Measurements from ENCODE around the gene ITPR1.
A peak's percentile ranks its signal among the peaks of the same experiment; 100 is the strongest.

Gene ITPR1

DNA sequence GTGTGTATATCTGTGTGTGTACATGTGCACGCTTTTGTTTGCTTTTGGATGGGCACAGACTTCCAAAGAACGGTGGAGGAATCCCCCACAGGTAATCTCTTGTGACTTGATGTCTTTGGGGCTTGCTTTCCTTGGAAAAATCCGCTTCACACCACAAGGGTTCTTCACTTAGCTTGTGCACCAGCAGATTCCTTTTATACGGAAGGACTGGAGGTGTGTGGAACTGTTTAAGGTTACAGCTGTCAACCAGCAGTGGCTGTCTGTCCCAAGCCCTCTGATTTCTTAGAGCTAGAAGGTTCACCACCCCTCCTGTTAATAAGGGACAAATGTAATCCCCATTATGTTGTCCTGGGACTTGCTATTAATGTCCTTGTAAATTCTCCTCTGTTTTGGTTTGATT lies 193.5 kb downstream of the ITPR1 start:
- DNase-seq (ENCODE audit: low spot score) = no peak

DNA sequence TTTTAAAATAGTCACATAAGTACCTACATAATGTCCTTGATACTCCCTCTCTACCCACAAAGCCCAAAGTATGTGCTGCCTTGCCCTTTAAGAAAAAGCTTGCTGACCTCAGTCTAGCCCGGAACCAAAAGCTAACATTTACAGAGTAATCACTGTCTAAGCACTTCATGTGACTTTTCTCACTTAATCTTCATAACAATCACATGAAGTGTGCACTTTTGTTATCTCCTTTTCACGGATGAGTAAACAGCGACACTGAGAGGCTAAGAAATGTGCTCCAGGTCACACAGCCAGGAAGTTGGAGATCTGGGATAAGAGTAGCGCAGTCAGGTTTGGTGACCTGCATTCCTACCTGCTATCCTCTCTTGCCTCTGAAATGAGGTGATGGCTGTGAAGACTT lies 194.0 kb downstream of the ITPR1 start:
- DNase-seq (ENCODE audit: low spot score) = no peak

DNA sequence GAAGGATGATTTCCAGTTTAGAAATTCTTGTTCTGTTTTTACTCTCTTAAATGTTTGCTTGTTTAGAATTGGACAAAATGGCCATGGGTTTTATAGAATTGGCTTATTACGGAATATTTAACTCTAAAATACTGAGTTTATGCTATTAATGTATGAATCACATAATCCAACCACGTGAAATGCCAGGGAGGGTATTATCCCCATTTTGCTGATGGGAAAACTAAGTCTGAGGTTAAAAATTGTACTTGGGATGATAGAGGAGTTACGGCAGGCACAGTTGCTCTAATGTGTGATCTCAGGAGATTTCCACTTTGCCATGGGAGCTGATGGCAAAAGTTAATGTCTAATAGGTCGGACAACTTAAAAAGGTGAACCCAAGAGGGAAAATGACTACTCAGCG lies 194.4 kb downstream of the ITPR1 start:
- DNase-seq (ENCODE audit: low spot score) = no peak

DNA sequence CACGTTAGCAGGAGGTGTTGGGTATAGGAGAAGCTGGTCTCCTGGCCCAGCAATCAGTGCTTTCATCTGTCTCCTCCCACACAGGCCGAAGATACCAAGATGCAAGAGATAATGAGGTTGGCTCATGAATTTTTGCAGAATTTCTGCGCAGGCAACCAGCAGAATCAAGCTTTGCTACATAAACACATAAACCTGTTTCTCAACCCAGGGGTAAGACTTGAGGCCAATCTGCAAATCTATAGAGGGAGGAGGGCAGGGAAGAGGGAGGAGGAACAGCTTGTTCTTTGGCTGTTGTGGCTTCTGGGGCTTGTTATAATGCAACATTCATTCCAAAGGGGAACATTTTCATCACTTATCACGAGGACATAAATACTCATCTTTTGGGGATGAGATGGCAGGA lies 195.3 kb downstream of the ITPR1 start:
- no peak for DNase-seq (ENCODE audit: low spot score)

DNA sequence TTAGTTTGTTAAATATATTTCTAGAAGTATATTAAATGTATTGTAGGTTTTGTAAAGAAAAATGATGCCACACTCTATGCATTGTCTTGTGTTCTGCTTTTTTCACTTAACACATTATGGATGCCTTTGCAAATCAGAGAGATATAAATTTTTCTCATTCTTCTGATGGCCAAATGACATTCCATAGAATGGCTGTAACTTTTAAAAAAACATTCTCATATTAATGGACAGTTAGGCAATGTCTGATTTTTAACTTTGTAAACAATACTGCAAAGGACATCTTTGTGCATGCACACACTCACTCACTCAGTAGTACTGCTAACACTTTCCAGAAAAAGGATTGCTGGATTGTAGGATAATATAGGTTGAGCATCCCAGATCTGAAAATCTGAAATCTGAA lies 195.9 kb downstream of the ITPR1 start:
- DNase-seq (ENCODE audit: low spot score) = no peak

DNA sequence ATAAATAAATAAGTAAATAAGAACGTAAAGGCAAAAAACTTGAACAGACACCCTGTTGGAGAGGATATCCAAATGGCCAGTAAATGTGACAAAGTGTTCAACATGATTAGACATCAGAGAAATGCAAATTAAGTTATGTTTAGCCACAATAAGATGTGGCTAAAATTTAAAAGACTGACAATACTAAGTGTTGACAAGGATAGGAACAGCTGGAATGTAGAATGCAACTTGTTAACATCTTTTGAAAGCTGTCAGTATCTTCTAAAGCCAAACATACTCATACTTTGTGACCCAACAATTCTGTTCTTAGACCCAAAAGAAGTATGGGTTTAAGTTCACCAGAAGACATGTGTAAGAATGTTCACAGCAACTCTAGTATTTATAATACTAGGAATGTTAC lies 197.1 kb downstream of the ITPR1 start:
- DNase-seq (ENCODE audit: low spot score) = no peak

DNA sequence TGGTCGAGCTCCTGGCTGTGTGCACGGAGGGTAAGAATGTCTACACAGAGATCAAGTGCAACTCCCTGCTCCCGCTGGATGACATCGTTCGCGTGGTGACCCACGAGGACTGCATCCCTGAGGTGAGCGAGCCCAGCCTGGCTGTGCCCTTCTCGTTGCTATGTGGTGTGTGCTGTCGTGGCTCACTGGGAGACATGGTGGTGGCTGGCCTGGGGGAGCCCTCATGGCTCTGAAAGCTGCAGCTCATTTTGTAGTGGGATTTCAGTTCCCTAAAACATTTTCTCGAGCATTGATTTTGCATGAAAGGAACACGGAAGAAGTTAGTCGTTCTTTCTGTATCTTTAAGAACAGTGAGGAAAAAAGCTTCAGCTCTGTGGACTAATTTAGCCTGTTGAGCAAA lies 200.5 kb downstream of the ITPR1 start:
- no peak for DNase-seq (ENCODE audit: low spot score)

DNA sequence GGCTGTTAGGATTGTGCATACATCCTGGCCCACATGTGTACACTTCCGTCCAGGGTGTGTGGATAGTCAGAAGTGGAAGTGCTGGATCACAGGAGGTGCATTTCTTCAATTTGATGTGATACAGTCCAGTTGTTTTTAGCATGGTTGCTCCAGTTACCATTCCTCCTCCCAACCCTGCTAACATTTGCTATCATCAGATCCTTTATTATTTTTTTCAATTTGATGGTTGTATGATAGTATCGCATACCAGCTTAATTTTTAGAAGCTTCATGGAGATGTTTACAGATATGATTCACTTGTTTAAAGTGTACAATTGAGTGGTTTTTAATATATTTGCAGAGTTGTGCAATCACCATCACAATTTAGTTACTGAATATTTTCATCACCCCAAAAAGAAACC lies 202.7 kb downstream of the ITPR1 start:
- DNase-seq (ENCODE audit: low spot score) = no peak

DNA sequence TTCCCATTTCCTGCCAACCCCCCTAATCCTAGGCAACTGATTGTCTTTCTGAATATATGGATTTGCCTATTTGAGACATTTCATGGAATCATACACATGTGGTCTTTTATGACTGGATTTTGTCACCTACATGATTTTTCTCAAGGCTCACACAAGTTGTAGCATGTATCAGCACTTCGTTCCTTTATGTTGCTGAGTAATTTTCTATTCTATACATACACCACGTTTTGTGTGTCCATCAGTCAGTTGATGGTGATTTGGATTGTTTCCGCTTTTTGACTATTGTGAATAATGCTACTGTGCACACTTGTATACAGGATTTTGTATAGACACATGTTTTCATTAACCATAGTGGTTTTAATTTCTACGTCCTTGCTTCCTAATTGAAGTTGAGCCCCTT lies 203.1 kb downstream of the ITPR1 start:
- DNase-seq (ENCODE audit: low spot score) = no peak

DNA sequence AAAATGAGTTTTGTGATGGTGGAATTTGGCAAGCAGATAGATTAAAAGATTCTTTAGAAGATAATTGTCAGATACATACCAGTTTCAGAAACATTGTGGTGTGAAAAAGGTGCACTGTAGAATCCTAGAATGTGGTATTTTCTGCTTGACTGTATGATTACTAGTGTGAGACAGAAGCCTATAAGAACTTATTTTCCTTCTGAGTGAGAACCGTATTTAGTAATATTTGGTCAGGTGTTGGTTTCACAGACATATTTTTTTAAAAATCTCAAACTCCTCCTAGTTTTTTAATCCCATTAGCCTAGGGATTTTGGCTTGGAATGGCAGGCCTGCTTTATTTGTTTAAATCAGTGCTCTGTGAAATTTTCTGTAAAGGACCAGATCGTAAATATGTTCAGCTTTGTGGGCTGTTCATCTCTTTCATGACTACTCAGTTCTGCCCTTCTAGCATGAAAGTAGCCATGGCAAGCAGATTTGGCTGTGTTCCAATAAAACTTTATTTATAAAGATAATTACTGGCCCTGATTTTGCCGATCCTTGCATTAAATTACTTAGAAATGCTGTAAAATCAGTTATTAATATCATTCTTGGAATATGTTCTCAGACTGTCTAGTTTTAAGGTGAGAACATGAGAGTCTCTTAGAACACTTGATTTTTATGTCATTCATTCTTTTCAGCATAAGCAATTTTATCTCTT lies 205.1 kb downstream of the ITPR1 start:
- no peak for DNase-seq (ENCODE audit: low spot score)

DNA sequence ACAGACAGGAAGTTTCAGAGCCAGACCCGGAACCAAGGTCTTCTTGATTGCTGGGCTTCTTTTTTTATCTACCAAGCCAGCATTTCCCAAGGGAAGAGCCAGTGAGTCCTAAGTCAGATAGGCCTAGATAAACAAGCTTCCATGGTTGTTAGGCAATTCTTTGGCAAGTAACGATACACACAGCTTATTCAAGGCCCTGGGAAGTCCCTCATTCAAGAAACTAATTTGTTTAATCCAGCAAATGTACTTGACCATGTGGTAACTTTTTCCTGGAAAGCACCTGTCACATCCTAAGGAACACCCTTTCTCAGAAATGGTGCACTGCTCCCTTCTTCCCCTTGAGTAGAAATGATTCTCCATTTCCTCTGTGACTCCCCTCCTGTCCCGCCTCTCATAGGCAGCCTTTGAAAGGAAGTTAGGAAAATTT lies 209.9 kb downstream of the ITPR1 start:
- no peak for DNase-seq (ENCODE audit: low spot score)

DNA sequence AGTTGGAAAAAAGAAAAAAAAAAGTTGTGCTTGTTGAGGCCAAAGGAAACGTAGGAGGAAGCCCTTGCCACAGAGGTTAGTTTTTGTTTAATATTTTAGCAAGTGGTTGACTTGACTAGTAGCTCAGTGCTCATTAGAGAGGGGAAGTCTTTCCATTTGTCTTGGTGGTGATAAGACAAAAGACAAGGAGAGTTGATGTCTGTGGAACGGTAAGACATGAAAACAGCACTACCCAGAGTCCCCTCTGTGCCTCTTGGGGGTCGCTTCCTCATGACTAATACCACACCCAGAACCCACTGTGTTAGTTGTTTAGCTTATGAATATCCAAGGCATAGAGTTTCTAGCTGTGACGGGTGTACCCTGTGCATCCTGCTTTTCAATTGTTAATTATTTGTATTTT lies 211.4 kb downstream of the ITPR1 start:
- no peak for DNase-seq (ENCODE audit: low spot score)

DNA sequence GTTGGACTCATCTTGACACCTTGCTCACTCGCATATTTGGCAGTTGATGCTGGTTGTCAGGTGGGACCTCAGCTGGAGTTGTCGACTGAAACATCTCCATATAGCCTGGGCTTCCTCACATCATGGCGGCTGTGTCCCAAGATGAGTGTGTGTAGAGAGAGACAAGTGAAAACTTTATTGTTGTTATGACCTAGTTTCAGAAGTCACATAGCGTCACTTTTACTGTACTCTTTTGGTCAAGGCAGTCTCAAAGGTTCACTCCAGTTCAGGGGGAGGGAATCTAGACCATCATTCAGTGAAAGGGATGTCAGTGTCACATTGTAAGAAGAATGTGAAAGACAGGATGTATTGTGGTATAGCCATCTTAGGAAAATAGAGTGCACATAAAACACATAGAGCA lies 214.2 kb downstream of the ITPR1 start:
- no peak for DNase-seq (ENCODE audit: low spot score)

DNA sequence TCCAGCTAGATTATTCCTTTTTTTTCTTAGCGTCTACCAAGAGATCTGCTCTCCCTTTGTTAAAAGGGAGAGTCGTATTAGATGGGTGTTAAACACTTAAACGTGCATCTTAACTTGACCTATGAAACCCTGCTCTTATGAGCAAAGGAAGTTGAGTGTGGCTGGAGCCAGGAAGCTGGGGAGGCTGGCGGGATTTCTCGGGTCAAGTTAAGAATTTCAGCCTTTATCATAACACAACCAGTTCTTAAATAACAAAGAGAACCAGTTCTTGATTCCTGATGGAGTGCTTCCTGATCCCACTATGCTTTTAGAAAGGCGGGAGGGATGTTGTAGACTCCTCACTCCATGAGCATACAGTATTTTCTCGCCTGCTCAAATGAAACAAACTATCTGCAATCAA lies 215.1 kb downstream of the ITPR1 start:
- DNase-seq (ENCODE audit: low spot score) = no peak

DNA sequence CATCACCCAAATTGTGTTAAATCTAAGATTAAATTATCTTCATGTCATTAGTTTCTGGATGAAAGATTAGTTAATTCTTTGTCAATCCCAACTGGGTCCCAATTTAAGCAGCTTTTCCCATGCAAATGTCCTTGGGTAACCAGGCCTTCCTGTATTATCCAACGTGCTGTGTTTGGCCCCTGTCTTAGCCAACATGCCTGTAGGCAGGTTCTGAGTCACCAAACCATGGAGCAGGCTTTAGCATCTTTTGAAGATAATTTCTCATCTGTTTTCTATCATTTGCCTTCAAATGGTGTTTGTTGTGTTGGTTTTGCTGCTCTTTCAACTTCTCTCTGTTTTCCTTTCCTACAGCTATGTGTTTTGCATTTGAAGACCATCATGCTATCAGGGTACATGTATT lies 216.2 kb downstream of the ITPR1 start:
- DNase-seq (ENCODE audit: low spot score) = no peak

DNA sequence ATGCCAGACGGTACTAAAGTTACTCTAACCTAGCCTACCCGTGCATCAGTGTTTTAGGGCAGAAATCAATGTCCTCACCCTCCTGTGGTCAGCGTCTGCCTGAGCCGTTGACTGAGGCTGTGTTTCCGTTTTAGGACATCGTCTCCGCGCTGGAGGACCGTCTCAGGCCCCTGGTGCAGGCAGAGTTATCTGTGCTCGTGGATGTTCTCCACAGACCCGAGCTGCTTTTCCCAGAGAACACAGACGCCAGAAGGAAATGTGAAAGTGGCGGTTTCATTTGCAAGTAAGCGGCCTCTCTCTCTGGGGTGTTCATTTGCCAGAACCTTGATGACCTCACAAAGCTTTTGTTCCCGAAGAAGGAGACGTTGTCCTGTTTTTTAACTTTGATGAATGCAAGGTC lies 217.0 kb downstream of the ITPR1 start:
- DNase-seq (ENCODE audit: low spot score) = no peak

DNA sequence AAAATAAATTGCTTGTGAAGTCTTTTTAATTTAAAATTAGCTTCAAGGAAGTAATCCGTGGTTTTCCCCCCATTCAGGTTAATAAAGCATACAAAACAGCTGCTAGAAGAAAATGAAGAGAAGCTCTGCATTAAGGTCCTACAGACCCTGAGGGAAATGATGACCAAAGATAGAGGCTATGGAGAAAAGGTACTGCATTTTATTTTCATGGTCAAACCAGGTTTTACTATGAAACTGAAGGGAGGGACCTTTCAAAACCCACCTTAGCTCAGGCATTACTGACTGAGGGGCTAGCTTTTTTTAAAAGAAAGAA lies 218.5 kb downstream of the ITPR1 start:
- no peak for DNase-seq (ENCODE audit: low spot score)

DNA sequence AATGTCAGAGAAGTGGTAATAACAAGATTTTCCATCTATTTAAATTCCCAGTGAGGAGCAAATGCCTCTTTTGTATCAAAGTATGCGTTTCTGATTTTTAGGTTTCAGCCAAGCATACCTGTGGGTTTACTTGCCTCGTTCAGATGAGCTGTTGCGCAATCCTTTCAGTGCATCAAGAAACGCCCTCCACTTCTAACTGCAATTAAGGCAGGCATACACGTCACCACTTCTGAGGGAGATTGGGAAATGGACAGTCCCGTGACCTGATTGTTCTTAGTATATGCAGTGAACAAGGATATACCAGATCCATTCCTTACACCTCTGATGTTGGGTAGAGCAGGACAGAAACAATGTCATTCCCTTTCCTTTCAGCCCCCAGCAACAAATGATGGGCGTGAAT lies 219.0 kb downstream of the ITPR1 start:
- DNase-seq (ENCODE audit: low spot score) = peak; percentile 63

DNA sequence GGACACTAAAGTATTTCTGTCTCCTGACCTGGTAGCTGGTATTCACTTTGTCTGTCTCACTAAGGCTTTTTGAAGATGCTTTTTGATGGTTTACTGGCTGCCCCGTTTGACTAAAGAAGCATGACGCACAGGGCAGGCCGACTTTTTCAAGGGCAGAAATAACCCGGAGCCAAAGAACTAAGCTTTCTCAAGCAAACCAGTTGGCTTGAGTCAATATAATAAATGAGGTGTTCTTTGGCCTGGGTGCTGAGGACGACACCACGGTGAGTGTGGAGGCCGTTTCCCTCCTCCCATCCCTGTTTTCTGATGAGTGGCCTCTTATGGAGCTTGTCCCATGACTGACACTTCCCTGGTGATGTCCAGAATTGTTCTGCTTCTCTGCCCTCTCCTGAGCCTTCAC lies 220.9 kb downstream of the ITPR1 start:
- no peak for DNase-seq (ENCODE audit: low spot score)

DNA sequence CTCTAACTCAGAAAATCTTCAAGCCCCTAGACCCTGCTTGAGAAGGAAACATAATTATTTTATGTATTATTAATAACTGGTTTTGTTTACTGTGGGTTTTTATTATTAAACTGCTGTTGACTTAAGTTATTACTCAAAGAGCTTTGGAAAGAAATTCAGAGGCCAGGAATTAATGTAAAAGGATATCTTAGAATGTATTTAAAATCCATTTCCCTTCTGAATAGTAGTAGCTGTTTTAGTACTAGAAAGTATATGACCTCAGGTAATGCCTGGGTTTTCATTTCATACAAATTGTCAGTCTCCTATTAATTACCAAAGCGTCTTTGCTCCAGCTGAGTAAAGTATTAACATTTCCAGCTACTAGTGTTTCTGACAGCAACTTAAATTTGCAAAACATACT lies 223.1 kb downstream of the ITPR1 start:
- DNase-seq (ENCODE audit: low spot score) = no peak

DNA sequence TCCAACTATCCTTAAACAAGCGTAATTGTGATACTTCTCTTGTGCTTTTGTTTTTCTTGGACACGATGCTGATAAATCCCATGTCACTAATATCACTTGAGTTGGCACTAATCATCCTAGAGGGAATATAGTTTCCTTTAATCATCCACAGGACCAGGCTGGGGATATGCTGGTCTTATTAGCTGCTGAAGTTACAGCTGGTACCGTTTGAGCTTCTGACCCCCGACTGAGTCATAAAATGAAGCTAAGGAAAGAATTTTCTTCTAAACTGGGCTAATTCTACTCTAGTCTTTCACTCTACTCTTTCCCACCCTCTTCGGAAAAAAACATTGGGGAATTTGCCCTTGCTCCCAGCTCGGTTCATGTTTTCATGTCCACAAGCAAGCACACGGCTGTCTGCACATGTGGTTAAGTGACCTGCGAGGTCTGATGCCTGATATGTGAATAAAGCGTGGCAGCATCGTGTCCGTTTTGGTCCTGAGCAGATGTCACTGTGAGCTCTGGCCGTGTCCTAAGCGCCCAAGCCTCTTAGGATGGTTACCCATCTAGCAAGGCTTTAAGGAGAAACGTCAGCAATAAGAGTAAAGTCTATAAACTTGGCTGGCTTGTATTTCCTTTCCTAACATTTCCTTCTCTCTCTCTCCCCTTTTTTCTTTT lies 223.7 kb downstream of the ITPR1 start:
- DNase-seq (ENCODE audit: low spot score) = no peak

DNA sequence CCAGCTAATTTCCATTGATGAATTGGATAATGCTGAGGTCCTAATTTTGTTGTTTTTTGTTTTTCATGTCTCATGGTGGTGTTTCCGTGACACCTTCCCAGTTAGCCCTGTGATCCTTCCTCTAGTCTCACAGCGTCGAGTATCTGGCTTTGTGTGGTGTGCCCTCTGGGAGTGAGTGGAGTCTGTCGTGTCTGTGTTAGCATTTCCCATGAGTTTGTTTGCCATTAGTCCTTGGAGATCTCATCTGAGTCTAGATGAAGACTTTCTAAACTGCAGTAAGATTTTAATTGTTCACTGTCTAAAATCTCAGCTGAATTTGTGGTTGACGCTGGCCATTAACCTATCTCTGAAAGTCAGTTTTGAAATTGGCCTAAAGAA lies 224.2 kb downstream of the ITPR1 start:
- no peak for DNase-seq (ENCODE audit: low spot score)

DNA sequence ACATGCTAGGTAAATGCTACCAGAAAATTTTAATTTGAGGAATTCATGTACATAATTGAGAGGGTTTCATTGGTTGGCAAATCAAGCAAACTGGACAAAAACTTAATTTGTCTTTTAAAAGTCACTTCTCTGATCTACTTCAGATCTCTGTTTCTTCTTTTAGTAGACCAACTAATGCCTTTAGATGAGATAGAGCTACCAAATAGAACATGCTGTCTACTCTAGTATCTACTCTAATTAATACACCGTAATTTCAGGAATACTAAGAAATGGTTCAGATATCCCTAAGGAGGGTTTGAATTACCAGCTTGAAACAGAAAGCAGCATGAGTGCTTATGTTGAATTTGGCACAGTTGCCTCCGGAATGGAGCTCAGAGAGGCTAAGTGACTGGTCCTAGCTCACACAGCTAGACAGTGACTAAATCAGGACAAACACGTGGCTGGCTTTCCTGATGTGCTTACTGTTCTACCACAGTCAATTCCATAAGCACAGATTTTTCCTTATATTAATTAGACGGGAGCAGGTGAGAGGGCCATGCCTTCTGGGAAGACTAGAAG lies 225.1 kb downstream of the ITPR1 start:
- DNase-seq (ENCODE audit: low spot score) = no peak

DNA sequence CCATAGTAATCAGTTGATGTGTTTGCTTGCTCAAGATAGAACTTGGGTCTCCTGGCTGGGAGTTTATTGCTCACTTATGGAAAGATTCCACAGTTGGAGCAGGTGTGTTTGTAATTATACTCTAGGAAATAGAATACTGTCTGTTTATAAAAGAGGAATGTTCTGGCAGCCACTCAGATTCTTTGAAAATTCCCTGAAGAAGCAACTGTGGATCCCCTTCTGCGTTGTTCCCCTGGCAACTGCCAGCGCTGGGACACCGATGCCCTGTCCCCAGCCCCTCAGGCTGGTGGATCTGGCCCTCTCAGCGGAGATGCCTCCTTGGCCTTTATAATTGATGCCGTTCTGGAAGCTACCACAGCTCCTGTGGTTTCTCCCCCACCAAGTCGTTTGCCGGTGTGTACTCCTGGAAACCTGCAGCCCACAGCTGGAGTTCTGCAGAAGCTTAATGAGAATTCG lies 225.9 kb downstream of the ITPR1 start:
- DNase-seq (ENCODE audit: low spot score) = no peak

Data from putamen (tissue), 1 donor.